Fibroblast of lung (primary cell): ENCODE measurements around the gene CABLES2. TPM values are rescaled to one million over a fixed set of nuclear protein-coding genes. Genes with fewer than 3 reads are reported as not detected.

Experiments used
- DNase-seq, 2 donors: peaks; one replicate each; pipeline versions ENCODE4 v3.0.0 to v3.0.0-alpha.2; 2010; ENCODE audit warnings: low read depth in 2 of 2
- H2AFZ ChIP-seq: 2 replicates; pipeline ENCODE4 v1.5.1; 2012; ENCODE audit warnings: low read length, control low read depth, inconsistent platforms
- H3K27ac ChIP-seq: 2 replicates; pipeline ENCODE4 v1.5.1; 2011; ENCODE audit warnings: low read length, control low read depth; ENCODE audit not compliant: insufficient read depth
- H3K27me3 ChIP-seq: 2 replicates; pipeline ENCODE4 v1.5.1; 2011; ENCODE audit warnings: mild to moderate bottlenecking, low read length; ENCODE audit not compliant: control insufficient read depth, insufficient read depth
- H3K36me3 ChIP-seq: 2 replicates; pipeline ENCODE4 v1.5.1; 2011; ENCODE audit warnings: low read length; ENCODE audit not compliant: control insufficient read depth, insufficient read depth
- H3K4me1 ChIP-seq: 2 replicates; pipeline ENCODE4 v1.5.1; 2011; ENCODE audit warnings: low read length; ENCODE audit not compliant: control insufficient read depth, insufficient read depth; ENCODE audit errors: extremely low read depth
- H3K4me2 ChIP-seq: 2 replicates; pipeline ENCODE4 v1.5.1; 2011; ENCODE audit warnings: low read length, control low read depth; ENCODE audit not compliant: insufficient read depth; ENCODE audit errors: extremely low read depth
- H3K4me3 ChIP-seq, 4 experiments: fragments of 200-600 bp in 1 of 4; sonication (generic) in 1 of 4; replicated peaks in 1 of 4; 2 replicates each; pipeline ENCODE4 v1.5.1; 2011 to 2016; ENCODE audit warnings: low read length in 4 of 4, low read depth in 3 of 4, mild to moderate bottlenecking in 3 of 4, control low read depth in 2 of 4, inconsistent platforms in 1 of 4, mixed read lengths in 1 of 4; ENCODE audit not compliant: insufficient read depth in 1 of 4; ENCODE audit errors: control extremely low read depth in 1 of 4
- H3K79me2 ChIP-seq: 2 replicates; pipeline ENCODE4 v1.5.1; 2012; ENCODE audit warnings: mild to moderate bottlenecking, low read length, inconsistent platforms; ENCODE audit not compliant: control insufficient read depth, insufficient read depth
- H3K9ac ChIP-seq: 2 replicates; pipeline ENCODE4 v1.5.1; 2011; ENCODE audit warnings: mild to moderate bottlenecking, low read length, control low read depth; ENCODE audit not compliant: insufficient read depth
- H3K9me3 ChIP-seq: 2 replicates; pipeline ENCODE4 v1.5.1; 2012; ENCODE audit warnings: low read depth, low read length; ENCODE audit not compliant: control insufficient read depth, insufficient read depth
- H4K20me1 ChIP-seq: 2 replicates; pipeline ENCODE4 v1.5.1; 2011; ENCODE audit warnings: low read length; ENCODE audit not compliant: control insufficient read depth, insufficient read depth; ENCODE audit errors: extremely low read depth
- CTCF ChIP-seq, 2 donors: IDR thresholded peaks in 1 of 2; conservative IDR thresholded peaks in 1 of 2; 1 replicate in 1 of 2; 2 replicates in 1 of 2; pipeline ENCODE4 v1.5.1; 2011 to 2012; ENCODE audit warnings: low read length in 2 of 2, control low read depth in 1 of 2, inconsistent platforms in 1 of 2, low read depth in 1 of 2, mild to moderate bottlenecking in 1 of 2
- EZH2 ChIP-seq: IDR thresholded peaks from 2 replicates; pipeline ENCODE4 v1.5.1; 2012; ENCODE audit warnings: low read length, control low read depth, mild to moderate bottlenecking; ENCODE audit errors: missing control alignments
- polyA plus RNA-seq, 2 donors: library from polyadenylated mRNA; depleted of rRNA in 1 of 2; stranded (reverse) in 1 of 2; unstranded in 1 of 2; fragments of >200 nt; gene quantifications; 2 replicates each; pipeline ENCODE4 v1.2.1, GENCODE V29; 2011 to 2012; ENCODE audit warnings: missing spikeins in 1 of 2
- total RNA-seq: library from RNA; depleted of rRNA; stranded (reverse); fragments of >200 nt; gene quantifications from 2 replicates; pipeline ENCODE4 v1.2.1, GENCODE V29; 2014

CABLES2 gene
- total and polyA plus RNA-seq, 2 donors (not counting 1 experiment from before 2014, with no cell fraction given) = 0.66 to 2.9 TPM

DNA sequence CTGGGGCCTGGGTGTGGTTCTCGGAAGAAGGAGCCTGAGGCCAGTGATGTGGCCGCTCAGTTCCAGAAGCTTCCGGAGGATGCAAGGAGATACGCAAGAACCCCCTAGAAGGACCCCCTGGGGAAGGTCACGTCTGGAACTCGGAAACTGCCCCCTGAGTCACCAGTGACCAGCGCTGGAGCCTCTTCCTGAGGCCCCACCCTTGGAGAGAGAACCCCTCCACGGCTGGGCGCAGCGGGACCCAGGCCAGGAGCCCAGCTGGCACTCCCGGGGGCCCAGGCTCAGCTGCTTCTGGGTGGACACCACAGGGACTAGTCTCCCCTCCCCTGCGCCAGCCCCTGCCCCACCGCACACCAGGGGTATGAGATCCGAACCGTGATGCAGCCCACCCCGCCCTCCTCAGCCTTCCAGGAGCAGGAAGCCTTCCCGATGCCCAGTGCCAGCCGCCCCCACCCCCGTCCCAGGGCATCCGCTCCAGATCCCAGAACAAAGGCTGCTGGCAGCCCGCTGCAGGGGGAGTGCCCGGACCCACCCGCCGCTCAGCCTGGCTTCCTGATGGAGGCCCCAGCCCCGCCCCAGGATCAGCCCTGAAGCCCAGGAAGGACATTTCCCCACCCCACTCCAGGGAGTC lies 47.5 kb downstream of the CABLES2 start:
- Histone ChIP-seq H3K4me3 (no peak overlapping the region), H3K4me2 (peak overlapping the region; percentile 35), H3K9ac (no peak overlapping the region), H2AFZ (no peak overlapping the region), H3K4me1 (peaks cover 39% of the 10 kb centered on the region), H3K27ac (no peak overlapping the region), H3K27me3 (no peaks in the 10 kb centered on the region), H3K9me3 (no peaks in the 10 kb centered on the region), H3K79me2 (peaks cover 3% of the 10 kb centered on the region), H3K36me3 (peaks cover 3% of the 10 kb centered on the region), H4K20me1 (no peaks in the 10 kb centered on the region)
- peak; percentile 58 to 72 for DNase-seq
- TF ChIP-seq CTCF (conservative IDR thresholded peaks at IDR 0.05 in 1 of 2, IDR thresholded peaks at IDR 0.05 in 1 of 2; ENCODE audit: low read depth in 1 of 2, low read length in 2 of 2) (no peak), EZH2 (no peak)

- Histone ChIP-seq H3K27ac (peak overlapping the region; percentile 30), H3K36me3 (peaks cover 3% of the 10 kb centered on the region), H2AFZ (no peak overlapping the region), H3K27me3 (no peaks in the 10 kb centered on the region), H3K79me2 (peaks cover 3% of the 10 kb centered on the region), H3K4me3 (no peak overlapping the region), H3K4me1 (peaks cover 39% of the 10 kb centered on the region), H4K20me1 (no peaks in the 10 kb centered on the region), H3K9ac (no peak overlapping the region), H3K9me3 (no peaks in the 10 kb centered on the region), H3K4me2 (peak overlapping the region; percentile 35)
- TF ChIP-seq CTCF (conservative IDR thresholded peaks at IDR 0.05 in 1 of 2, IDR thresholded peaks at IDR 0.05 in 1 of 2; ENCODE audit: low read depth in 1 of 2, low read length in 2 of 2) (no peak), EZH2 (no peak)
- no peak for DNase-seq
Measured at GRCh38 chr20:62359043-62359490, 48.0 kb downstream of the CABLES2 start.

GRCh38 chr20:62358171-62359042 lies 48.7 kb downstream of the CABLES2 start:
- Histone ChIP-seq H3K4me2 (peak overlapping the region; percentile 35), H2AFZ (no peak overlapping the region), H3K27ac (no peak overlapping the region), H3K9ac (peak overlapping the region; percentile 16), H3K36me3 (peaks cover 3% of the 10 kb centered on the region), H3K9me3 (no peaks in the 10 kb centered on the region), H4K20me1 (no peaks in the 10 kb centered on the region), H3K79me2 (peaks cover 4% of the 10 kb centered on the region), H3K4me3 (no peak overlapping the region), H3K4me1 (peaks cover 39% of the 10 kb centered on the region), H3K27me3 (no peaks in the 10 kb centered on the region)
- no peak for DNase-seq
- no peak for TF ChIP-seq CTCF (conservative IDR thresholded peaks at IDR 0.05 in 1 of 2, IDR thresholded peaks at IDR 0.05 in 1 of 2; ENCODE audit: low read depth in 1 of 2, low read length in 2 of 2)
- no peak for TF ChIP-seq EZH2
